ENCODE results near the gene FAM98C.

The FAM98C gene

DNA sequence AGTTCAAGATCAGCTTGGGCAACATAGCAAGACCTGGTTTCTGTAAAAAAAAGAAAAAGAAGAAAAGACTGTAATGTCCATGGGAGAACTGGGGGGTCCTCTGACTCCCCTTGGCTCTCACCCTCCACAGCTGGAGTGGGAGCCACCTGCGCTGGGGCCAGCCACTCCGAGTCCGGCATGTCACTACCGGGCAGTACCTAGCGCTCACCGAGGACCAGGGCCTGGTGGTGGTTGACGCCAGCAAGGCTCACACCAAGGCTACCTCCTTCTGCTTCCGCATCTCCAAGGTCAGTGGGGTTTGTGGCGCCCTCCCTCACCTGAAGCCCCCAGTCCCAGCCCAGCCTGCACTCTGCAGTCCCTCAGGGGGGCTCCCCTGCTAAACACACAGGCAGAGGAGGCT, 45.3 kb downstream of the FAM98C start:
- no peaks in the 10 kb centered on the region for H3K9me3 ChIP-seq (replicated peaks; ENCODE audit: insufficient read depth, low read length)
- no peaks in the 10 kb centered on the region for H3F3A ChIP-seq (ENCODE audit: insufficient read depth, low read length)
- H3K4me3 ChIP-seq (ENCODE audit: low read length), result no peak overlapping the region
- no peaks in the 10 kb centered on the region for H4K20me1 ChIP-seq (ENCODE audit: insufficient read depth, low read length)
- no peak overlapping the region for H2AFZ ChIP-seq (ENCODE audit: low read length)
- no peaks in the 10 kb centered on the region for H3K79me2 ChIP-seq (ENCODE audit: low read length)
- no peak overlapping the region for H3K9ac ChIP-seq (ENCODE audit: low read length)
- no peak for DNase-seq
- no peaks in the 10 kb centered on the region for H3K36me3 ChIP-seq (replicated peaks; ENCODE audit: insufficient read depth, low read length)
- TF ChIP-seq, protein P1, sequence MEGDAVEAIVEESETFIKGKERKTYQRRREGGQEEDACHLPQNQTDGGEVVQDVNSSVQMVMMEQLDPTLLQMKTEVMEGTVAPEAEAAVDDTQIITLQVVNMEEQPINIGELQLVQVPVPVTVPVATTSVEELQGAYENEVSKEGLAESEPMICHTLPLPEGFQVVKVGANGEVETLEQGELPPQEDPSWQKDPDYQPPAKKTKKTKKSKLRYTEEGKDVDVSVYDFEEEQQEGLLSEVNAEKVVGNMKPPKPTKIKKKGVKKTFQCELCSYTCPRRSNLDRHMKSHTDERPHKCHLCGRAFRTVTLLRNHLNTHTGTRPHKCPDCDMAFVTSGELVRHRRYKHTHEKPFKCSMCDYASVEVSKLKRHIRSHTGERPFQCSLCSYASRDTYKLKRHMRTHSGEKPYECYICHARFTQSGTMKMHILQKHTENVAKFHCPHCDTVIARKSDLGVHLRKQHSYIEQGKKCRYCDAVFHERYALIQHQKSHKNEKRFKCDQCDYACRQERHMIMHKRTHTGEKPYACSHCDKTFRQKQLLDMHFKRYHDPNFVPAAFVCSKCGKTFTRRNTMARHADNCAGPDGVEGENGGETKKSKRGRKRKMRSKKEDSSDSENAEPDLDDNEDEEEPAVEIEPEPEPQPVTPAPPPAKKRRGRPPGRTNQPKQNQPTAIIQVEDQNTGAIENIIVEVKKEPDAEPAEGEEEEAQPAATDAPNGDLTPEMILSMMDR (IDR thresholded peaks at IDR 0.05; ENCODE audit: low read length), result no peak
- TF ChIP-seq EZH2 (optimal IDR thresholded peaks at IDR 0.05; ENCODE audit: low read depth, low read length) (no peak), EZH2phosphoT487 (IDR thresholded peaks at IDR 0.05; ENCODE audit: low read length) (no peak)
- H3K27ac ChIP-seq (ENCODE audit: low read length), result no peak overlapping the region
- H3K4me1 ChIP-seq (ENCODE audit: low read length), result no peaks in the 10 kb centered on the region
- H3K27me3 ChIP-seq (replicated peaks; ENCODE audit: insufficient read depth, low read length), result peaks cover 71% of the 10 kb centered on the region
- H3K9me2 ChIP-seq (replicated peaks; ENCODE audit: insufficient read depth, low read length), result no peaks in the 10 kb centered on the region
- no peak overlapping the region for H3K4me2 ChIP-seq (ENCODE audit: low read depth, low read length)

DNA sequence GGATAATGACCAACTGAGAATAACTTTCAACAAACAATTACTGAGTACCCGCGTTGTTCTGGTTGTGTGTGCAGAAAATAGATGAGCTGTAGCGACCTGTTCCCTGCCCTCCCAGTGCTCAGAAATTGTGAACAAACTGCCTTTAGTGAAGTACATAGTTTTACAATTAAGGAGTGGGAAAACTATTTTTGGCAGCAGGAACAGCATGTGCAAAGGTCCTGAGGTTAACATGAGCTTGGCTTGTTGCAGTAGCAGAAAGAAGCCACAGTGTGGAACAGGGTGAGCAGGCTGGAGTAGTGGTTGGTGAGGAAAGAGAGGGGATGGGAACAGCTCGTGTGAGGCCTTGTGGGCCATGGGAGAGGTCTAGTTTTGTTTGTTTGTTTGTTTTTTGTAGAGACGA, 46.6 kb downstream of the FAM98C start:
- Histone ChIP-seq H4K20me1 (ENCODE audit: insufficient read depth, low read length) (no peaks in the 10 kb centered on the region), H3K4me2 (ENCODE audit: low read depth, low read length) (no peak overlapping the region), H3K79me2 (ENCODE audit: low read length) (no peaks in the 10 kb centered on the region), H3K27ac (ENCODE audit: low read length) (no peak overlapping the region), H3K9me2 (replicated peaks; ENCODE audit: insufficient read depth, low read length) (no peaks in the 10 kb centered on the region), H3K4me3 (ENCODE audit: low read length) (no peak overlapping the region), H3K36me3 (replicated peaks; ENCODE audit: insufficient read depth, low read length) (no peaks in the 10 kb centered on the region), H3F3A (ENCODE audit: insufficient read depth, low read length) (no peaks in the 10 kb centered on the region), H2AFZ (ENCODE audit: low read length) (no peak overlapping the region), H3K27me3 (replicated peaks; ENCODE audit: insufficient read depth, low read length) (peaks cover 58% of the 10 kb centered on the region), H3K9ac (ENCODE audit: low read length) (no peak overlapping the region), H3K4me1 (ENCODE audit: low read length) (no peaks in the 10 kb centered on the region), H3K9me3 (replicated peaks; ENCODE audit: insufficient read depth, low read length) (no peaks in the 10 kb centered on the region)
- DNase-seq, result no peak
- TF ChIP-seq, protein P1 (IDR thresholded peaks at IDR 0.05; ENCODE audit: low read length), result no peak
- TF ChIP-seq EZH2phosphoT487 (IDR thresholded peaks at IDR 0.05; ENCODE audit: low read length) (no peak), EZH2 (optimal IDR thresholded peaks at IDR 0.05; ENCODE audit: low read depth, low read length) (no peak)

DNA sequence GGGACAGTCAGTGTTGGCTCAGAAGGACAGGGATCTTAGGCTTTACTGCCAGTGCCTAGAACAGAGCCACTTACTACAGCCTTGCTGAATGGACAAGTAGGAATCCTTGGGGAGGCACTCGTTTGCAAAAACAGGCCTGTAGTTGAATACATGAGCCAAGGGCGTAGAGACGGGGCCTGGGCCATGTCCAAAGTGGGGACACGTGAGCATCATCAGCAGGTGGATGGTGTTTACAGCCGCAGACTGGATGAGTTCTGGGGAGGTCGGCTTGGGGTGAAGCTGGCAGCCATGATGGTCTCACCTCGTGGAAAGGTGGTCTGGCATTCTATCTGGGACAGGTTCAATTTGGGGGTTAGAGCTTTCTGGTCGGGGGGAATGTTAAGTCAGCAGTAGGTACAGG, 48.1 kb downstream of the FAM98C start:
- TF ChIP-seq, protein P1 (IDR thresholded peaks at IDR 0.05; ENCODE audit: low read length), result no peak
- TF ChIP-seq EZH2phosphoT487 (IDR thresholded peaks at IDR 0.05; ENCODE audit: low read length) (no peak), EZH2 (optimal IDR thresholded peaks at IDR 0.05; ENCODE audit: low read depth, low read length) (no peak)
- Histone ChIP-seq H3K4me3 (ENCODE audit: low read length) (no peak overlapping the region), H2AFZ (ENCODE audit: low read length) (no peak overlapping the region), H3F3A (ENCODE audit: insufficient read depth, low read length) (no peaks in the 10 kb centered on the region), H3K4me2 (ENCODE audit: low read depth, low read length) (no peak overlapping the region), H3K9ac (ENCODE audit: low read length) (no peak overlapping the region), H3K27ac (ENCODE audit: low read length) (no peak overlapping the region), H3K79me2 (ENCODE audit: low read length) (no peaks in the 10 kb centered on the region), H3K27me3 (replicated peaks; ENCODE audit: insufficient read depth, low read length) (peaks cover 55% of the 10 kb centered on the region), H3K9me3 (replicated peaks; ENCODE audit: insufficient read depth, low read length) (no peaks in the 10 kb centered on the region), H3K9me2 (replicated peaks; ENCODE audit: insufficient read depth, low read length) (no peaks in the 10 kb centered on the region), H4K20me1 (ENCODE audit: insufficient read depth, low read length) (no peaks in the 10 kb centered on the region), H3K4me1 (ENCODE audit: low read length) (no peaks in the 10 kb centered on the region), H3K36me3 (replicated peaks; ENCODE audit: insufficient read depth, low read length) (no peaks in the 10 kb centered on the region)
- no peak for DNase-seq

All from MM.1S (cell line).